Measurements from ENCODE around the gene GMDS. TPM values are rescaled to one million over a fixed set of nuclear protein-coding genes. Genes with fewer than 3 reads are reported as not detected.
A peak's percentile ranks its signal among the peaks of the same experiment; 100 is the strongest.

The GMDS gene
- polyA plus RNA-seq, 1 of the 3 experiments (the other 2 are of a cell fraction) = 12.3 TPM

- Histone ChIP-seq H3K4me2 (no peak overlapping the region; the same call in 1 of the 2 replicates), H3K36me3 (replicated peaks in 1 of 2; ENCODE audit: control insufficient read depth in 1 of 2, insufficient read depth in 2 of 2, low read length in 1 of 2) (no peaks in the 10 kb centered on the region), H3K4me1 (ENCODE audit: control insufficient read depth in 1 of 2, insufficient read depth in 2 of 2, low read depth in 1 of 2, low read length in 1 of 2) (peaks cover 5 to 12% of the 10 kb centered on the region in 2 experiments), H4K20me1 (ENCODE audit: insufficient read depth) (no peaks in the 10 kb centered on the region), H2AFZ (ENCODE audit: low read depth) (no peak overlapping the region), H3K9ac (no peak overlapping the region), H3K9me2 (no peaks in the 10 kb centered on the region), H3K9me3 (no peaks in the 10 kb centered on the region), H3K27me3 (ENCODE audit: insufficient read depth) (no peaks in the 10 kb centered on the region), H3K4me3 (ENCODE audit: low read depth in 2 of 2, low read length in 1 of 2) (no peak overlapping the region), H3K27ac (ENCODE audit: low read depth in 2 of 2, low read length in 1 of 2) (peak overlapping the region; percentile 39 to 41; a peak in 2 of 4 replicates), H3F3A (replicated peaks; ENCODE audit: insufficient read depth) (no peaks in the 10 kb centered on the region), H3K79me2 (ENCODE audit: insufficient read depth) (no peaks in the 10 kb centered on the region)
- ChIA-PET CTCF (interaction anchor here (0.9 to 1.0 kb wide), 2 partner anchors 33 to 390 kb away, joined by 3 to 4 read pairs; no protein-coding TSS in a partner anchor), POLR2A (no interaction called here)
- DNase-seq = no peak
- 45% methylated on average over 1 of the region's 1 CpG for WGBS (ENCODE audit: low lambda C conversion rate)
- TF ChIP-seq TAF1 (IDR thresholded peaks at IDR 0.05; ENCODE audit: borderline replicate concordance, low read depth, low read length) = no peak
- peak; percentile 22; the same call in 1 of the 2 replicates for TF ChIP-seq NFIC (IDR thresholded peaks at IDR 0.05; ENCODE audit: borderline replicate concordance)
- no peak for TF ChIP-seq CTCF (IDR thresholded peaks at IDR 0.05)
- TF ChIP-seq USF2 (IDR thresholded peaks at IDR 0.05; ENCODE audit: borderline replicate concordance, low read depth, low read length) = no peak
- no peak for TF ChIP-seq MAX (IDR thresholded peaks at IDR 0.05; ENCODE audit: low read depth)
- TF ChIP-seq RFX5 (IDR thresholded peaks at IDR 0.05; ENCODE audit: low read length) = no peak
- TF ChIP-seq MXI1 (IDR thresholded peaks at IDR 0.05; ENCODE audit: low read depth, low read length) = no peak
- TF ChIP-seq, protein P1, sequence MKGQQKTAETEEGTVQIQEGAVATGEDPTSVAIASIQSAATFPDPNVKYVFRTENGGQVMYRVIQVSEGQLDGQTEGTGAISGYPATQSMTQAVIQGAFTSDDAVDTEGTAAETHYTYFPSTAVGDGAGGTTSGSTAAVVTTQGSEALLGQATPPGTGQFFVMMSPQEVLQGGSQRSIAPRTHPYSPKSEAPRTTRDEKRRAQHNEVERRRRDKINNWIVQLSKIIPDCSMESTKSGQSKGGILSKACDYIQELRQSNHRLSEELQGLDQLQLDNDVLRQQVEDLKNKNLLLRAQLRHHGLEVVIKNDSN (IDR thresholded peaks at IDR 0.05; ENCODE audit: borderline replicate concordance, low read depth) = no peak
- no peak for TF ChIP-seq RXRA (IDR thresholded peaks at IDR 0.05; ENCODE audit: borderline replicate concordance, low read depth)
- TF ChIP-seq EZH2phosphoT487 (IDR thresholded peaks at IDR 0.05; ENCODE audit: borderline replicate concordance, low read depth) = no peak
- TF ChIP-seq, protein P2, sequence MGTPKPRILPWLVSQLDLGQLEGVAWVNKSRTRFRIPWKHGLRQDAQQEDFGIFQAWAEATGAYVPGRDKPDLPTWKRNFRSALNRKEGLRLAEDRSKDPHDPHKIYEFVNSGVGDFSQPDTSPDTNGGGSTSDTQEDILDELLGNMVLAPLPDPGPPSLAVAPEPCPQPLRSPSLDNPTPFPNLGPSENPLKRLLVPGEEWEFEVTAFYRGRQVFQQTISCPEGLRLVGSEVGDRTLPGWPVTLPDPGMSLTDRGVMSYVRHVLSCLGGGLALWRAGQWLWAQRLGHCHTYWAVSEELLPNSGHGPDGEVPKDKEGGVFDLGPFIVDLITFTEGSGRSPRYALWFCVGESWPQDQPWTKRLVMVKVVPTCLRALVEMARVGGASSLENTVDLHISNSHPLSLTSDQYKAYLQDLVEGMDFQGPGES (IDR thresholded peaks at IDR 0.05; ENCODE audit: low read depth, low read length) = no peak
- no peak for TF ChIP-seq FOXM1 (IDR thresholded peaks at IDR 0.05; ENCODE audit: low read depth)
- TF ChIP-seq YY1 (IDR thresholded peaks at IDR 0.05; ENCODE audit: low read depth) = no peak
- TF ChIP-seq TCF12 (IDR thresholded peaks at IDR 0.05) = peak; percentile 62
- peak; percentile 42; the same call in 1 of the 2 replicates for TF ChIP-seq JUND (IDR thresholded peaks at IDR 0.05)
- TF ChIP-seq, protein P3, sequence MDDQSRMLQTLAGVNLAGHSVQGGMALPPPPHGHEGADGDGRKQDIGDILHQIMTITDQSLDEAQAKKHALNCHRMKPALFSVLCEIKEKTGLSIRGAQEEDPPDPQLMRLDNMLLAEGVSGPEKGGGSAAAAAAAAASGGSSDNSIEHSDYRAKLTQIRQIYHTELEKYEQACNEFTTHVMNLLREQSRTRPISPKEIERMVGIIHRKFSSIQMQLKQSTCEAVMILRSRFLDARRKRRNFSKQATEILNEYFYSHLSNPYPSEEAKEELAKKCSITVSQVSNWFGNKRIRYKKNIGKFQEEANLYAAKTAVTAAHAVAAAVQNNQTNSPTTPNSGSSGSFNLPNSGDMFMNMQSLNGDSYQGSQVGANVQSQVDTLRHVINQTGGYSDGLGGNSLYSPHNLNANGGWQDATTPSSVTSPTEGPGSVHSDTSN (IDR thresholded peaks at IDR 0.05) = peak; percentile 79
- no peak for TF ChIP-seq SMC3 (IDR thresholded peaks at IDR 0.05; ENCODE audit: low read depth, low read length)
- no peak for TF ChIP-seq NRF1 (IDR thresholded peaks at IDR 0.05; ENCODE audit: low read depth, low read length)
- TF ChIP-seq, protein P4, sequence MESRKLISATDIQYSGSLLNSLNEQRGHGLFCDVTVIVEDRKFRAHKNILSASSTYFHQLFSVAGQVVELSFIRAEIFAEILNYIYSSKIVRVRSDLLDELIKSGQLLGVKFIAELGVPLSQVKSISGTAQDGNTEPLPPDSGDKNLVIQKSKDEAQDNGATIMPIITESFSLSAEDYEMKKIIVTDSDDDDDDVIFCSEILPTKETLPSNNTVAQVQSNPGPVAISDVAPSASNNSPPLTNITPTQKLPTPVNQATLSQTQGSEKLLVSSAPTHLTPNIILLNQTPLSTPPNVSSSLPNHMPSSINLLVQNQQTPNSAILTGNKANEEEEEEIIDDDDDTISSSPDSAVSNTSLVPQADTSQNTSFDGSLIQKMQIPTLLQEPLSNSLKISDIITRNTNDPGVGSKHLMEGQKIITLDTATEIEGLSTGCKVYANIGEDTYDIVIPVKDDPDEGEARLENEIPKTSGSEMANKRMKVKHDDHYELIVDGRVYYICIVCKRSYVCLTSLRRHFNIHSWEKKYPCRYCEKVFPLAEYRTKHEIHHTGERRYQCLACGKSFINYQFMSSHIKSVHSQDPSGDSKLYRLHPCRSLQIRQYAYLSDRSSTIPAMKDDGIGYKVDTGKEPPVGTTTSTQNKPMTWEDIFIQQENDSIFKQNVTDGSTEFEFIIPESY (IDR thresholded peaks at IDR 0.05; ENCODE audit: borderline replicate concordance, low read depth) = no peak
- TF ChIP-seq POLR2AphosphoS5 (IDR thresholded peaks at IDR 0.05; ENCODE audit: low read depth, low read length) = peak; percentile 30; the same call in 1 of the 2 replicates
- no peak for TF ChIP-seq ELF1 (IDR thresholded peaks at IDR 0.05)
- TF ChIP-seq EP300 (IDR thresholded peaks at IDR 0.05; ENCODE audit: borderline replicate concordance in 1 of 2, low read depth in 1 of 2, low read length in 1 of 2) = peak in 1 of 2 experiments; percentile 46; a peak in 1 of 4 replicates
- TF ChIP-seq CHD2 (IDR thresholded peaks at IDR 0.05; ENCODE audit: low read length, partially characterized antibody) = no peak
- no peak for TF ChIP-seq MEF2A (IDR thresholded peaks at IDR 0.05; ENCODE audit: borderline replicate concordance, low read depth)
- TF ChIP-seq FOXJ3 (CRISPR knock-in tag; IDR thresholded peaks at IDR 0.05) = no peak
- TF ChIP-seq SIN3A (IDR thresholded peaks at IDR 0.05; ENCODE audit: borderline replicate concordance, low read depth, low read length) = no peak
Measured at GRCh38 chr6:1986454-1987243, 258.8 kb downstream of the GMDS start.

Data from SK-N-SH (cell line).